Measurements from ENCODE around the gene SYNJ2. TPM values are rescaled to one million over a fixed set of nuclear protein-coding genes. Genes with fewer than 3 reads are reported as not detected.

The SYNJ2 gene
- total RNA-seq, 1 donor from 2014 or later: 31.8 TPM

- Histone ChIP-seq H2AFZ (ENCODE audit: low read depth, low read length) (no peak overlapping the region), H3K9me3 (ENCODE audit: insufficient read depth, low read depth, low read length) (no peaks in the 10 kb centered on the region), H3K79me2 (ENCODE audit: insufficient read depth, low read length) (peaks cover 98% of the 10 kb centered on the region), H3K36me3 (ENCODE audit: insufficient read depth, low read length) (peaks cover 25% of the 10 kb centered on the region), H3K9ac (ENCODE audit: low read length) (peak overlapping the region; percentile 74), H3K4me1 (ENCODE audit: insufficient read depth, low read length) (peaks cover 42% of the 10 kb centered on the region), H3K4me2 (ENCODE audit: low read length) (peak overlapping the region; percentile 78), H4K20me1 (ENCODE audit: insufficient read depth, low read length) (peaks cover 50% of the 10 kb centered on the region), H3K4me3 (ENCODE audit: insufficient read depth, low read depth, low read length) (peak overlapping the region; percentile 34), H3K27me3 (ENCODE audit: insufficient read depth, low read length) (no peaks in the 10 kb centered on the region), H3K27ac (ENCODE audit: low read depth, low read length) (peak overlapping the region; percentile 61)
- no peak for TF ChIP-seq EZH2 (IDR thresholded peaks at IDR 0.05; ENCODE audit: insufficient read depth, low read length)
- no peak for TF ChIP-seq CTCF (IDR thresholded peaks at IDR 0.05; ENCODE audit: insufficient read depth, low read depth, low read length)
- FAIRE-seq (no peak), DNase-seq (ENCODE audit: low read depth) (peak; percentile 50)
- peaks cover 17% of the 10 kb centered on the region for H3K36me3 Mint-ChIP-seq (ENCODE audit: low read depth, unreplicated experiment)
- peak overlapping the region; percentile 89 for H3K27ac Mint-ChIP-seq (ENCODE audit: unreplicated experiment)
- H3K9me3 Mint-ChIP-seq (ENCODE audit: unreplicated experiment): no peaks in the 10 kb centered on the region
- H3K4me1 Mint-ChIP-seq (ENCODE audit: low read depth, unreplicated experiment): peaks cover 27% of the 10 kb centered on the region
- H3K4me3 Mint-ChIP-seq (ENCODE audit: unreplicated experiment): no peak overlapping the region
- no peaks in the 10 kb centered on the region for H3K27me3 Mint-ChIP-seq (ENCODE audit: low read depth, unreplicated experiment)
Measured at GRCh38 chr6:158016571-158017383, 35.1 kb downstream of the SYNJ2 start.

GRCh38 chr6:158017621-158018040 lies 36.0 kb downstream of the SYNJ2 start:
- Histone ChIP-seq H3K27me3 (ENCODE audit: insufficient read depth, low read length) (no peaks in the 10 kb centered on the region), H3K4me3 (ENCODE audit: insufficient read depth, low read depth, low read length) (peak overlapping the region; percentile 19), H3K27ac (ENCODE audit: low read depth, low read length) (peak overlapping the region; percentile 78), H3K79me2 (ENCODE audit: insufficient read depth, low read length) (peaks cover 98% of the 10 kb centered on the region), H3K9me3 (ENCODE audit: insufficient read depth, low read depth, low read length) (no peaks in the 10 kb centered on the region), H3K36me3 (ENCODE audit: insufficient read depth, low read length) (peaks cover 28% of the 10 kb centered on the region), H2AFZ (ENCODE audit: low read depth, low read length) (no peak overlapping the region), H3K4me2 (ENCODE audit: low read length) (peak overlapping the region; percentile 78), H3K4me1 (ENCODE audit: insufficient read depth, low read length) (peaks cover 42% of the 10 kb centered on the region), H3K9ac (ENCODE audit: low read length) (peak overlapping the region; percentile 63), H4K20me1 (ENCODE audit: insufficient read depth, low read length) (peaks cover 42% of the 10 kb centered on the region)
- H3K27ac Mint-ChIP-seq (ENCODE audit: unreplicated experiment): no peak overlapping the region
- peaks cover 13% of the 10 kb centered on the region for H3K36me3 Mint-ChIP-seq (ENCODE audit: low read depth, unreplicated experiment)
- H3K4me3 Mint-ChIP-seq (ENCODE audit: unreplicated experiment): no peak overlapping the region
- no peaks in the 10 kb centered on the region for H3K9me3 Mint-ChIP-seq (ENCODE audit: unreplicated experiment)
- DNase-seq (ENCODE audit: low read depth) (no peak), FAIRE-seq (no peak)
- H3K27me3 Mint-ChIP-seq (ENCODE audit: low read depth, unreplicated experiment): no peaks in the 10 kb centered on the region
- peaks cover 27% of the 10 kb centered on the region for H3K4me1 Mint-ChIP-seq (ENCODE audit: low read depth, unreplicated experiment)
- no peak for TF ChIP-seq CTCF (IDR thresholded peaks at IDR 0.05; ENCODE audit: insufficient read depth, low read depth, low read length)

Data from astrocyte (in vitro differentiated cells and primary cell).